Activated CD4-positive, alpha-beta T cell treated with anti-CD3 and anti-CD28 coated beads, Interleukin-2, amount 10 ng/mL, durations not matched to agents 7 days and 5 days (primary cell): ENCODE results near the gene SAMD9. TPM values are rescaled to one million over a fixed set of nuclear protein-coding genes. Genes with fewer than 3 reads are reported as not detected.
A peak's percentile ranks its signal among the peaks of the same experiment; 100 is the strongest.

Experiments used
- CTCF ChIA-PET: fragments of 350-600 bp; sonication (Branson Sonifier 250); formaldehyde crosslinking; loops from one replicate; lab custom pipeline; 2021; ENCODE audit warnings: antibody characterized with exemption; lab: Charles Lee
- POLR2A ChIA-PET: fragments of 350-600 bp; sonication (Branson Sonifier 250); formaldehyde crosslinking; loops from one replicate; lab custom pipeline; 2021; ENCODE audit warnings: antibody characterized with exemption; lab: Charles Lee
- DNase-seq: peaks from one replicate; pipeline ENCODE4 v3.0.0-alpha.2; 2020
- H3K27ac Mint-ChIP-seq: one replicate; pipeline ENCODE4 v1.8.0; 2021; ENCODE audit warnings: mild to moderate bottlenecking, moderate library complexity, mixed read lengths
- H3K27me3 Mint-ChIP-seq: one replicate; pipeline ENCODE4 v1.8.0; 2021; ENCODE audit warnings: mixed read lengths
- H3K36me3 Mint-ChIP-seq: one replicate; pipeline ENCODE4 v1.8.0; 2021; ENCODE audit warnings: low read depth, mixed read lengths
- H3K4me1 Mint-ChIP-seq: one replicate; pipeline ENCODE4 v1.8.0; 2021; ENCODE audit warnings: mixed read lengths
- H3K4me3 Mint-ChIP-seq: one replicate; pipeline ENCODE4 v1.8.0; 2021; ENCODE audit warnings: mild to moderate bottlenecking, moderate library complexity, mixed read lengths
- H3K9me3 Mint-ChIP-seq: one replicate; pipeline ENCODE4 v1.8.0; 2021; ENCODE audit warnings: mixed read lengths
- total RNA-seq, 2 experiments: library from RNA; stranded (reverse); gene quantifications; one replicate each; pipeline ENCODE4 v1.2.3, GENCODE V29; 2021

The SAMD9 gene
- 10 to 100 TPM; 67.3 to 80.1 TPM for total RNA-seq

DNA sequence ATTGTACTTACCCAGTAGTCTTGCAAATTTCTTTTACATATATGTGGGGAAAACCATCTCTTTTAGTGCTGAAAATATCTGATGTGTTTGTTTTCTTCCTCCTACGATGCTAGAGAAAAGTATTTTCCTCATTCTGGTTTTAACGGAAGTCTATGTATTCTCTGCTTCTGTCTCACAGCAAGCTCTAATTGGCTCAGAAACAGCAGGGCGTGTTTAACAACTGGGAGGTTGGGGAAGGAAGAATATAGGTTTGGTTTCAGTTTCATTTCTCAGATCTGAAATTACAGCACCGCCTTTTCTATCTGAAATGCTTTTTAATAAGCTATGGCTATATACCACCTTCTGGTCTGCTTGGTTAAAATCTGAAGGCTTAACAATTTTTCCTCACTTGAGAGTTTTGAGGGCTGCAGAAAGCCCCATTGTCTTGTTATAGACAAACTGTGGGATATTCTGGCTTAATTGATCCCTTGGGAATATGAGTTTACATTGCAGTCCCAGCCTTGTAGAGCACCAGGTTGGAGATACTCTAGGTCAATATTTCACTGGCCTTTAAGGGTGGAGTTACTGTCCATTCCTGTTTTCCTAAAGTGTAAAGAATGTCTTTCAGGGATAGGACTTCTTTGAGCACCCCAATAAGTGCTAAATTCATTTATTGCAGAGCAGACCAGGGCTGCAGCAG lies at the start of gene SAMD9:
Gene SAMD9, minus strand, starts transcription at position 128 of the 679 bp plus-strand sequence. CDS start 11,882 bp downstream, outside the sequence.
- Mint-ChIP-seq H3K9me3 (peaks cover 37% of the 10 kb centered on the region), H3K27me3 (no peaks in the 10 kb centered on the region), H3K4me1 (peaks cover 53% of the 10 kb centered on the region), H3K36me3 (peaks cover 94% of the 10 kb centered on the region), H3K4me3 (peak within 1 kb of the TSS; percentile 88), H3K27ac (peak within 1 kb of the TSS; percentile 93)
- ChIA-PET CTCF (interaction anchor here (0.7 to 1.5 kb wide), 4 partner anchors 19 to 404 kb away, joined by 3 to 8 read pairs (median 4); no protein-coding TSS in a partner anchor), POLR2A (interaction anchor here (0.5 to 1.3 kb wide), 5 partner anchors 17 to 114 kb away, joined by 3 to 5 read pairs (median 4); partner anchors contain the start of gene VPS50)
- DNase-seq = peak; percentile 82

DNA sequence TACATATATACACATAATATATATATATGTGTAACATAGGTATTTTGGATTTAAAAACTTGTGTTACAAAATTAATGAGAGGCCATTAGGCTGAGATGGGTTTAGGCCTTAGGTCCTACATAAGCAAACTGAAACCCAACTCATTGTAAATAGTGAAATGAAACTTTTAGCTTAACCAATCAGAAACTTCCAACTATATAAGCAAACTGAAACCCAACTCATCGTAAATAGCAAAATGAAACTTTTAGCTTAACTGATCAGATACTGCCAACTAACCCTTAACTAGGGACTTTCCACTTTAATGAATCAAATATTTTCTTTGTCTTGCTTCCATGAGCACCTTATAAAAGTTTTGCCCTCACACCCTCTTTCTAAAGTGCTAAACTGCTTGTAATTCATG lies 47.7 kb upstream of the SAMD9 start:
- Mint-ChIP-seq H3K4me1 (peaks cover 5% of the 10 kb centered on the region), H3K4me3 (no peak overlapping the region), H3K9me3 (peaks cover 24% of the 10 kb centered on the region), H3K36me3 (peaks cover 2% of the 10 kb centered on the region), H3K27ac (peak overlapping the region; percentile 65), H3K27me3 (peaks cover 7% of the 10 kb centered on the region)
- ChIA-PET POLR2A (interaction anchor here (0.9 kb wide), 1 partner anchor 48 kb away, joined by 4 read pairs; no protein-coding TSS in a partner anchor), CTCF (interaction anchor here (0.7 to 1.3 kb wide), 7 partner anchors 9 to 45 kb away, joined by 3 to 4 read pairs (median 3); no protein-coding TSS in a partner anchor)
- DNase-seq = no peak

DNA sequence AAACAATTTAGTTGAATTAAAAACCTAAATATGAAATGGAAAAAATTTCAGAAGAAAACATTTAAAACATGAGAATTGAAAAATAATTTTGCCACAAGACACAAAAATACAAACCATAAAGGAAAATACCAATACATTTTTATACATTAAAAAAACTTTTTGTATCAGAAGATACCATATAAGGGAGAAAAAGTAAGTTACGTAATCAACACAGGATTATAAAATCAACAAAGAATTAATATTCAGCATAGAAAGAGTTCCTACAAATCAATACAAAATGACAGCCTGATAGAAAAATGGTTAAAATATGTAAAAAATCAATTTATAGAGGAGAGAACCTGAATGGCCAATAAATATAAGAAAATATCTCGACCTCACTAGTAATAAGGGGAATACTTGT lies 47.0 kb upstream of the SAMD9 start:
- peaks cover 7% of the 10 kb centered on the region for H3K27me3 Mint-ChIP-seq
- peaks cover 24% of the 10 kb centered on the region for H3K9me3 Mint-ChIP-seq
- H3K4me1 Mint-ChIP-seq = peaks cover 5% of the 10 kb centered on the region
- no peak for DNase-seq
- H3K36me3 Mint-ChIP-seq = peaks cover 2% of the 10 kb centered on the region
- POLR2A ChIA-PET = no interaction called here
- H3K4me3 Mint-ChIP-seq = no peak overlapping the region
- CTCF ChIA-PET = interaction anchor here (1.0 kb wide), 1 partner anchor 8 kb away, joined by 4 read pairs; no protein-coding TSS in a partner anchor
- no peak overlapping the region for H3K27ac Mint-ChIP-seq

DNA sequence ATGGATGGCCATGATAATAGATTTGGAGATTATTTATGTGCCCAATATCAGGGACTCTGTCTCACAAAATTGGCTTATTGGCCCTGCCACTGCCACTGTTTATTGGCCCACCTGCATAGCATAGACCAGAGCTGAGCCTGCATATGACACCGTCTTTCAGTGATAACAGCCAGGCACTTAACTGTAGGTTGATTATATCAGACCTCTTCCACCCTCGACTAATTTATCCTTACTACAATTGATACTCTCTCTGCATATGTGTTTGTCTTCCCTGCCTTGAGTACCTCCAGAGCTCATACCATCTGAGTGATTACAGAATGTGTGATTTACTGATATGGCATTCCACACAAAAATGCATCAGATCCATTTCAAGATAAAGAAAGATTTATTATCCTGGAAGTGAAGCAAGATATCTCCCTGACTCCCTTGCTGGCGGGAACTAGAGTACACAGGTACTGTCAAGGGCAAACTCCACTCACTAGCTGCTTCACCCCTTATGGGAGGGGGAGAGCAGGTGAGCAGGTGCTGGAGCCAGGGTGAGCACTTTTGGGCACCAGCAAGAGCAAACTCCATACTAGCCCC lies 43.5 kb upstream of the SAMD9 start:
- H3K27me3 Mint-ChIP-seq = no peaks in the 10 kb centered on the region
- no peak overlapping the region for H3K27ac Mint-ChIP-seq
- POLR2A ChIA-PET = no interaction called here
- no peak overlapping the region for H3K4me3 Mint-ChIP-seq
- CTCF ChIA-PET = interaction anchor here (0.7 kb wide), 1 partner anchor 15 kb away, joined by 3 read pairs; no protein-coding TSS in a partner anchor
- peaks cover 2% of the 10 kb centered on the region for H3K36me3 Mint-ChIP-seq
- peaks cover 24% of the 10 kb centered on the region for H3K9me3 Mint-ChIP-seq
- H3K4me1 Mint-ChIP-seq = peaks cover 10% of the 10 kb centered on the region
- DNase-seq = no peak

DNA sequence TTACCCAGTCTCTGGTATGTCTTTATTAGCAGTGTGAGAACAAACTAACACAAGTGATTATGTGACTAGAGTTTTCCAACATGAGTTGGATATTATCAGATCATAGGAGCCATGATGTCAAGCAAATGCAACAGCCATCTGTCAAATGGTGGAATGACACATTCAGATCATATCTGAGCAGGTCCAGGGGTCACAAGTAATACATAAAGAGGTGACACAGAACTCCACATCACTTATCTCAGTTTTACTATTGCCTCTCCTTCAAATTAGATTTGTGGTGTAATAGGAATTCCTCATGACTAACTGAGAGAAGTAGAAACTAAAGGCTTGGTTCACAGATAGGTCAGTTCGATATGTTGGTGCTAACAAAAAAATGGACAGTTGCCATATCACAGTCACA lies 42.6 kb upstream of the SAMD9 start:
- Mint-ChIP-seq H3K4me1 (peaks cover 8% of the 10 kb centered on the region), H3K27ac (no peak overlapping the region), H3K36me3 (peaks cover 2% of the 10 kb centered on the region), H3K4me3 (no peak overlapping the region), H3K9me3 (peaks cover 24% of the 10 kb centered on the region), H3K27me3 (no peaks in the 10 kb centered on the region)
- no peak for DNase-seq
- POLR2A ChIA-PET = no interaction called here
- CTCF ChIA-PET = interaction anchor here (1.0 kb wide), 1 partner anchor 9 kb away, joined by 3 read pairs; no protein-coding TSS in a partner anchor

DNA sequence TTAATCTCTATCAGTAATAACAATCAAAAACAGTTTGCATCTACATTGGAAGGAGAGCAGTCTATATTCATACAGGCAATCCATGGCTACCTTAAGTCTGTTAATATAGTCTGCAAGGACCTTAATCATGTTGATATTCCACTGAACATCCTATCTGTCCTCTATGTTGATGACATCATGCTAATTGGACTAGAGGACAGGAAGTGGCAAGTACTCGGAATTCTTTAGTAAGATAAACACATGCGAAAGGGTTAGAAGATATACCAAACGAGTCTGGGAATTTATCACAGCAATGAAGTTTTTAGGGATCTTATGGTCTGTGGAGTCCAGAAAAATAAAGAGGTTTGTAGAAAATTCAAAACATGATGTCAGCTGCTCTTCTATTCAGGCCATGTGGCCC lies 41.7 kb upstream of the SAMD9 start:
- no peak overlapping the region for H3K27ac Mint-ChIP-seq
- H3K4me3 Mint-ChIP-seq = no peak overlapping the region
- DNase-seq = no peak
- H3K9me3 Mint-ChIP-seq = peaks cover 24% of the 10 kb centered on the region
- POLR2A ChIA-PET = no interaction called here
- no peaks in the 10 kb centered on the region for H3K27me3 Mint-ChIP-seq
- peaks cover 5% of the 10 kb centered on the region for H3K4me1 Mint-ChIP-seq
- peaks cover 2% of the 10 kb centered on the region for H3K36me3 Mint-ChIP-seq
- CTCF ChIA-PET = interaction anchor here (1.0 to 1.7 kb wide), 2 partner anchors 8 to 26 kb away, joined by 3 read pairs; no protein-coding TSS in a partner anchor

DNA sequence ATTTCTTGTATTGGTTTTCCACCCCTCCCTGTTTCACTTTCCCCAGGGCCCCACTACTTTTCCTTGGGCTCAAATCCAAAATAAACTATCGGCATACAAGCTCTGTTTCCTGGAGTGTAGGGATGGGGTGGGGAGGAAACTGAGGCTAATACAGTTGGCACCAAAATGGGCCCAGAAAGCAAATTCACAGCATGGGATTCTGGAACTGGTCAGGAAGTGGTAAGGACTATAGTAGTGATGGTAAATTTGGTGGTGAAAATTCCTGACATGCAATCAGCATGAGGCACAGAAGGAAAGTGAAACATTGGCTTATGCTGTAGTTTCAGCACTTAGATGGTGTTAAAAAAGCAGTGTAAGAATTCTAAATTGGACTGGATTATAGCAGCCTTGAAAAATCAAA lies 39.1 kb upstream of the SAMD9 start:
- POLR2A ChIA-PET = no interaction called here
- no peak for DNase-seq
- CTCF ChIA-PET = interaction anchor here (0.8 to 1.6 kb wide), 3 partner anchors 9 to 25 kb away, joined by 3 to 4 read pairs (median 3); no protein-coding TSS in a partner anchor
- H3K36me3 Mint-ChIP-seq = no peaks in the 10 kb centered on the region
- H3K9me3 Mint-ChIP-seq = peaks cover 15% of the 10 kb centered on the region
- H3K27me3 Mint-ChIP-seq = no peaks in the 10 kb centered on the region
- peaks cover 5% of the 10 kb centered on the region for H3K4me1 Mint-ChIP-seq
- H3K27ac Mint-ChIP-seq = no peak overlapping the region
- no peak overlapping the region for H3K4me3 Mint-ChIP-seq

DNA sequence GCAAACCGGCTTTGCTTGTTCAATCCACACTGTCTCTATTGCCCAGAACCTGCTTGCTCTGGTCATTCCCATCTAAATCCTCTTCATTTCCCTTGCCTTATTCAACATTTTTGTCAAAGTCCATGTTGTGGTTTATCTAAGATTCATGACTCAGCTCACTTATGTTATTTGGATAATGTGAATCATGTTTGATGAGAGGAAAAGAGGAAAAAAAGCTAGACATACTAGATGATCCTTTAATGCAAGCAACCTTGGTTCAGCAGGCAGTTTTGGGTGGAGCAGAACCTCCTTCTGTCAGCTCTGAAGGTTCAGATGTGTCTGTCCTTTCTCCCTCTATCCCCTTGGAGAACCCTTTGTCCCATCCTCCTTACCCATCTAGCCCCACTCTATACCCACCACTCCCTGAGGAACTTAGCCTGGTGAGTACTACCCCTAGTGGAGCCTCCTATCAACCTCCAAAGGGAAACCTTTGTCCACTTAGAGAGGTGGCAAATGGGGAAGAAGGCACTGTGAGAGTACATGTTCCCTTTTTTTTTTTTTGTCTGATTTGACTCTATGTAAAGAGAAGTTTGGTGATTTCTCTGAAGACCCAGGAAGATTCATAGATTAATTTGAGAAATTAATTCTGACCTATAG lies 32.5 kb upstream of the SAMD9 start:
- Mint-ChIP-seq H3K9me3 (peaks cover 5% of the 10 kb centered on the region), H3K4me3 (no peak overlapping the region), H3K36me3 (peaks cover 23% of the 10 kb centered on the region), H3K27me3 (no peaks in the 10 kb centered on the region), H3K27ac (no peak overlapping the region), H3K4me1 (peaks cover 27% of the 10 kb centered on the region)
- ChIA-PET POLR2A (no interaction called here), CTCF (no interaction called here)
- no peak for DNase-seq

DNA sequence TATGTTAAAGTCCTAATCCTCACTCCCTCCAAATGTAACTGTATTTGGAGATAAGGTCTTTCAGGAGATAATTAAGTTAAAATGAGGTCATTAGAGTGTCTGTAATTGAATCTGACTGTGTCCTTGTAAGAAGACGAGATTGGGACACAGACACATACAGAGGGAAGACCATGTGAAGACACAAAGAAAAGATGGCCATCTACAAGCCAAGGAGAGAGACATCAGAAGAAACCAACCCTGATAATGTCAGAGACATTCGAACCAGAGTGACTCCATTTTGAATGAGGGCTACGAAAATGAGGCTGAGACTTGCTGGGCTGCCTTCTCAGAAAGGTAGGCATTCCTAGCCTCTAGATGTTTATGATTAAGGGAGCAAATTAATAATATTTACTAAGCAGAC lies 30.9 kb upstream of the SAMD9 start:
- POLR2A ChIA-PET = no interaction called here
- Mint-ChIP-seq H3K36me3 (peaks cover 23% of the 10 kb centered on the region), H3K27ac (peak overlapping the region; percentile 95), H3K4me1 (peaks cover 34% of the 10 kb centered on the region), H3K4me3 (peak overlapping the region; percentile 97), H3K27me3 (no peaks in the 10 kb centered on the region), H3K9me3 (peaks cover 5% of the 10 kb centered on the region)
- CTCF ChIA-PET = no interaction called here
- DNase-seq = no peak

DNA sequence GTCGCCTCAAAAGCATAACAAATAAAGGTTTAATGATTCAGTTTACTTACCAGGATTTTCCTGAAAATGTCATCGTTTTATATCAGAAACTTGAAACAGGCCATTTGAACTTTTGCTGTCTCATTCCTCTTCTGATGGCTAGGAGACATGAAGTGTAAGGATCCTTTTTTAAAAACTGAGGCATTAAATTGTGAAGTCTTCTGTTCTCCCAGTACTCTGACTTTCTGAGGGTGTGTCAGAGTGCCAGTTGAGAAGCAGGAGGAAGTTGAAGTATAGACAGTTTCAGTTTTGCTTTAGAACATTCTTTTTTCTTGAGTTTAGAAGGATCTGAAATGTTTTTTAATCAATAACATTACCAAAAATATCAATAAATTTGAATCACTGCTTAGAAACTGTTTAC lies 30.4 kb upstream of the SAMD9 start, which contains the start of gene SAMD9L:
Gene SAMD9L, minus strand, starts transcription at position 242 of the 400 bp plus-strand sequence. CDS start 12,414 bp downstream, outside the sequence.
- POLR2A ChIA-PET = no interaction called here
- Mint-ChIP-seq H3K36me3 (peaks cover 23% of the 10 kb centered on the region), H3K27ac (peak within 1 kb of the TSS; percentile 95)

DNA sequence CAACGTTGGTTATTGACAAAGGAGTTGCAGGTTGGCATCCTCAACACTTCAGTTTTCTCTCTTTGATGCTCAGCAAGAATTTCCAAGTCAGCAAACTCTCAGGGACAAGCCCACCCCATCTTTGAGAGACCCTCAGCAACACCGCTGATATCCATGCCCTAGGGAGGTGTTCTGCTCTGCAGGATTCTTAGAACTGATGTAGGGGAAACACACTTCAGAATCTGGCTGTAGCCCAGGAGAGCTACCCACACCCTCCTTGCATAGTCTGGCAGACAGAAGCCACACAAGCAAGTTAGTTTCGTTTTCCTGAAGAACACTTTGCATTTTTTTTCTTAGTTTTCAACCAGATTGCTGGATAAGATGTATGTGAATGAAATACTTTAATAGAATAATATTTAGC lies 29.6 kb upstream of the SAMD9 start:
- DNase-seq = peak; percentile 61
- ChIA-PET CTCF (interaction anchor here (0.7 to 1.5 kb wide), 5 partner anchors 11 to 81 kb away, joined by 3 to 7 read pairs (median 3); no protein-coding TSS in a partner anchor), POLR2A (interaction anchor here (0.8 kb wide), 1 partner anchor 30 kb away, joined by 4 read pairs; the partner anchor contains the start of gene SAMD9)
- no peaks in the 10 kb centered on the region for H3K27me3 Mint-ChIP-seq
- H3K4me3 Mint-ChIP-seq = peak overlapping the region; percentile 97
- H3K27ac Mint-ChIP-seq = peak overlapping the region; percentile 89
- peaks cover 23% of the 10 kb centered on the region for H3K36me3 Mint-ChIP-seq
- peaks cover 8% of the 10 kb centered on the region for H3K9me3 Mint-ChIP-seq
- H3K4me1 Mint-ChIP-seq = peaks cover 39% of the 10 kb centered on the region

More for the DNA sequence above, 30.4 kb upstream of the SAMD9 start, which contains the start of gene SAMD9L:
- no peaks in the 10 kb centered on the region for H3K27me3 Mint-ChIP-seq
- H3K4me3 Mint-ChIP-seq = peak within 1 kb of the TSS; percentile 97
- peaks cover 8% of the 10 kb centered on the region for H3K9me3 Mint-ChIP-seq
- DNase-seq = peak; percentile 36
- peaks cover 39% of the 10 kb centered on the region for H3K4me1 Mint-ChIP-seq
- CTCF ChIA-PET = interaction anchor here (1.1 kb wide), 1 partner anchor 12 kb away, joined by 7 read pairs; no protein-coding TSS in a partner anchor
